Spinal cord (tissue), 10 donors: ENCODE measurements around the gene PRKCA. TPM values are rescaled to one million over a fixed set of nuclear protein-coding genes. Genes with fewer than 3 reads are reported as not detected.
"Not testable (repeated sequence)": the region's sequence is repeated elsewhere in the genome, so short reads cannot be mapped to it uniquely, and the experiment has no call there.

Experiments used
- DNase-seq, 6 donors: peaks; one replicate each; pipeline versions ENCODE4 v3.0.0 to v3.0.0-alpha.2; 2013 to 2015; ENCODE audit warnings: low spot score in 6 of 6, low read depth in 4 of 6
- H3K27ac ChIP-seq: one replicate; pipeline ENCODE4 v1.5.1; 2013; ENCODE audit warnings: low read depth, low read length, control low read depth
- H3K27me3 ChIP-seq: one replicate; pipeline ENCODE4 v1.6.1; 2013; ENCODE audit warnings: low read length; ENCODE audit not compliant: control insufficient read depth, insufficient read depth
- H3K36me3 ChIP-seq: one replicate; pipeline ENCODE4 v1.6.1; 2013; ENCODE audit warnings: low read length; ENCODE audit not compliant: control insufficient read depth, insufficient read depth
- H3K4me1 ChIP-seq: one replicate; pipeline ENCODE4 v1.6.1; 2013; ENCODE audit warnings: low read length; ENCODE audit not compliant: control insufficient read depth, insufficient read depth
- H3K4me3 ChIP-seq: one replicate; pipeline ENCODE4 v1.5.1; 2013; ENCODE audit warnings: low read depth, low read length, control low read depth
- H3K9me3 ChIP-seq: one replicate; pipeline ENCODE4 v1.6.1; 2013; ENCODE audit warnings: low read length; ENCODE audit not compliant: control insufficient read depth, insufficient read depth
- WGBS: methylation state at CpG from one replicate; pipeline ENCODE4 v1.1.5; 2013; ENCODE audit warnings: missing lambda C conversion rate; ENCODE audit not compliant: insufficient coverage; 5-methylcytosine and 5-hydroxymethylcytosine counted together
- polyA plus RNA-seq, 2 donors: library from polyadenylated mRNA; unstranded; fragments of 120-200 nt; gene quantifications; one replicate each; pipeline ENCODE4 v1.2.1, GENCODE V29; 2013; ENCODE audit not compliant: insufficient read length in 2 of 2
- total RNA-seq, 2 donors: library from RNA; depleted of rRNA in 1 of 2; stranded (reverse); fragments of 120-200 nt in 1 of 2; fragments of >200 nt in 1 of 2; gene quantifications; one replicate each; pipeline versions ENCODE4 v1.2.3 to v1.2.4, GENCODE V29; 2013 to 2014
- donor health status: healthy.

PRKCA gene
- total and polyA plus RNA-seq, 4 donors, result 42.4 to 51.3 (median 48.2) TPM

- Histone ChIP-seq H3K4me1 (no peaks in the 10 kb centered on the region), H3K27me3 (no peaks in the 10 kb centered on the region), H3K36me3 (no peaks in the 10 kb centered on the region), H3K27ac (no peak overlapping the region), H3K9me3 (no peaks in the 10 kb centered on the region), H3K4me3 (no peak overlapping the region)
- WGBS, result 90% methylated on average over 2 of the region's 6 CpGs
- DNase-seq, result no peak
Observed at GRCh38 chr17:66337268-66337667, 34.9 kb downstream of the PRKCA start.

GRCh38 chr17:66337866-66338485 lies 35.6 kb downstream of the PRKCA start:
- no peak overlapping the region for H3K4me3 ChIP-seq
- H3K27me3 ChIP-seq, result no peaks in the 10 kb centered on the region
- no peaks in the 10 kb centered on the region for H3K36me3 ChIP-seq
- whole genome bisulfite sequencing, result no CpG with 5 or more reads among the region's 6 CpGs
- no peaks in the 10 kb centered on the region for H3K9me3 ChIP-seq
- peak in 2 of 6 donors; percentile 56 to 64 for DNase-seq
- no peaks in the 10 kb centered on the region for H3K4me1 ChIP-seq
- no peak overlapping the region for H3K27ac ChIP-seq

GRCh38 chr17:66338937-66339336 lies 36.5 kb downstream of the PRKCA start:
- no CpG with 5 or more reads among the region's 4 CpGs for WGBS
- Histone ChIP-seq H3K27ac (no peak overlapping the region), H3K36me3 (no peaks in the 10 kb centered on the region), H3K9me3 (no peaks in the 10 kb centered on the region), H3K27me3 (no peaks in the 10 kb centered on the region), H3K4me3 (no peak overlapping the region), H3K4me1 (no peaks in the 10 kb centered on the region)
- no peak for DNase-seq

- DNase-seq, result no peak
- WGBS, result no CpG with 5 or more reads among the region's 1 CpG
- no peak overlapping the region for H3K4me3 ChIP-seq
- no peaks in the 10 kb centered on the region for H3K36me3 ChIP-seq
- H3K27ac ChIP-seq, result no peak overlapping the region
- H3K4me1 ChIP-seq, result no peaks in the 10 kb centered on the region
- H3K27me3 ChIP-seq, result no peaks in the 10 kb centered on the region
- H3K9me3 ChIP-seq, result no peaks in the 10 kb centered on the region
Observed at GRCh38 chr17:66339561-66339960, 37.1 kb downstream of the PRKCA start.

- H3K9me3 ChIP-seq, result no peaks in the 10 kb centered on the region
Observed at GRCh38 chr17:66340720-66341119, 38.3 kb downstream of the PRKCA start.

GRCh38 chr17:66341462-66341861 lies 39.0 kb downstream of the PRKCA start:
- Histone ChIP-seq H3K4me3 (no peak overlapping the region), H3K4me1 (peaks cover 3% of the 10 kb centered on the region), H3K27ac (no peak overlapping the region), H3K36me3 (no peaks in the 10 kb centered on the region), H3K9me3 (no peaks in the 10 kb centered on the region), H3K27me3 (no peaks in the 10 kb centered on the region)
- no CpG with 5 or more reads among the region's 4 CpGs for WGBS
- DNase-seq, result no peak

More at GRCh38 chr17:66340720-66341119, 38.3 kb downstream of the PRKCA start:
- no peak for DNase-seq
- H3K27me3 ChIP-seq, result no peaks in the 10 kb centered on the region
- no peak overlapping the region for H3K4me3 ChIP-seq
- H3K4me1 ChIP-seq, result peaks cover 3% of the 10 kb centered on the region
- 56% methylated on average over 1 of the region's 2 CpGs for WGBS
- H3K36me3 ChIP-seq, result no peaks in the 10 kb centered on the region
- no peak overlapping the region for H3K27ac ChIP-seq

- not testable (repeated sequence) for H3K27ac ChIP-seq, H3K27me3 ChIP-seq, DNase-seq, H3K9me3 ChIP-seq, H3K4me3 ChIP-seq, H3K36me3 ChIP-seq, H3K4me1 ChIP-seq
- WGBS, result 100% methylated on average over 2 of the region's 4 CpGs
Observed at GRCh38 chr17:66342263-66342662, 39.9 kb downstream of the PRKCA start.

- H3K36me3 ChIP-seq, result no peaks in the 10 kb centered on the region
- no peaks in the 10 kb centered on the region for H3K9me3 ChIP-seq
- 97% methylated on average over 3 of the region's 3 CpGs for WGBS
- no peak overlapping the region for H3K4me3 ChIP-seq
- no peak overlapping the region for H3K27ac ChIP-seq
- no peak for DNase-seq
- no peaks in the 10 kb centered on the region for H3K27me3 ChIP-seq
- H3K4me1 ChIP-seq, result peaks cover 3% of the 10 kb centered on the region
Observed at GRCh38 chr17:66343531-66344078, 41.2 kb downstream of the PRKCA start.

GRCh38 chr17:66344473-66344872 lies 42.1 kb downstream of the PRKCA start:
- H3K4me3 ChIP-seq, result no peak overlapping the region
- 90% methylated on average over 4 of the region's 4 CpGs for WGBS
- no peaks in the 10 kb centered on the region for H3K27me3 ChIP-seq
- H3K36me3 ChIP-seq, result no peaks in the 10 kb centered on the region
- H3K9me3 ChIP-seq, result no peaks in the 10 kb centered on the region
- no peak overlapping the region for H3K27ac ChIP-seq
- H3K4me1 ChIP-seq, result peaks cover 8% of the 10 kb centered on the region
- no peak for DNase-seq

GRCh38 chr17:66345264-66345663 lies 42.9 kb downstream of the PRKCA start:
- H3K4me3 ChIP-seq, result no peak overlapping the region
- H3K27me3 ChIP-seq, result no peaks in the 10 kb centered on the region
- H3K27ac ChIP-seq, result no peak overlapping the region
- no CpG with 5 or more reads among the region's 4 CpGs for WGBS
- H3K36me3 ChIP-seq, result no peaks in the 10 kb centered on the region
- peaks cover 16% of the 10 kb centered on the region for H3K4me1 ChIP-seq
- DNase-seq, result peak in 1 of 6 donors; percentile 82
- H3K9me3 ChIP-seq, result no peaks in the 10 kb centered on the region
